Prostate gland (tissue), 2 donors: ENCODE results near the gene B4GALT1. TPM values are rescaled to one million over a fixed set of nuclear protein-coding genes. Genes with fewer than 3 reads are reported as not detected.

Source experiments
- DNase-seq: peaks from one replicate; pipeline ENCODE4 v3.0.0-alpha.2; 2019; ENCODE audit warnings: low spot score
- H3K27ac ChIP-seq, 2 donors: fragments of 200-600 bp; sonication (generic); 2 replicates each; pipeline ENCODE4 v1.5.1; 2017 to 2019
- H3K27me3 ChIP-seq: fragments of 200-600 bp; sonication (generic); replicated peaks from 2 replicates; pipeline ENCODE4 v1.5.1; 2019; ENCODE audit not compliant: insufficient read depth
- H3K36me3 ChIP-seq, 2 donors: fragments of 200-600 bp; sonication (generic); 1 replicate in 1 of 2; 2 replicates in 1 of 2; pipeline versions ENCODE4 v1.5.1 to v1.8.1; 2017 to 2019
- H3K4me1 ChIP-seq: fragments of 200-600 bp; sonication (generic); replicated peaks from 2 replicates; pipeline ENCODE4 v1.5.1; 2019
- H3K4me3 ChIP-seq, 2 donors: fragments of 200-600 bp; sonication (generic); 2 replicates each; pipeline ENCODE4 v1.5.1; 2017 to 2019
- H3K9me3 ChIP-seq: fragments of 200-600 bp; sonication (generic); 2 replicates; pipeline ENCODE4 v1.5.1; 2017
- CTCF ChIP-seq, 4 experiments: fragments of 200-600 bp in 2 of 4; fragments of 450-650 bp in 2 of 4; sonication (generic) in 2 of 4; IDR thresholded peaks; 1 replicate in 3 of 4; 2 replicates in 1 of 4; pipeline ENCODE4 v1.5.1; 2016 to 2019; ENCODE audit warnings: antibody characterized with exemption in 4 of 4, mild to moderate bottlenecking in 2 of 4, moderate library complexity in 2 of 4
- POLR2A ChIP-seq: fragments of 450-650 bp; IDR thresholded peaks from one replicate; pipeline ENCODE4 v1.6.1; 2016; ENCODE audit warnings: antibody characterized with exemption, mild to moderate bottlenecking
- POLR2AphosphoS5 ChIP-seq: sonication (generic); formaldehyde crosslinking; IDR thresholded peaks from one replicate; pipeline ENCODE4 v1.6.1; 2017; ENCODE audit warnings: antibody characterized with exemption
- WGBS: methylation state at CpG from one replicate; pipeline ENCODE4 v1.1.5; 2018; 5-methylcytosine and 5-hydroxymethylcytosine counted together
- intact Hi-C: fragments of 100-400 bp; cut with DNase I; formaldehyde crosslinking; loops from one replicate; pipeline ENCODE4 v1.14.2; 2022
- total RNA-seq, 2 donors: library from RNA; depleted of rRNA; stranded (reverse); fragments of >200 nt; gene quantifications; one replicate each; pipeline ENCODE4 v1.1.0, GENCODE V29; 2016

Gene B4GALT1
- total RNA-seq, 2 donors from 2014 or later, result 153 to 185 TPM

- Histone ChIP-seq H3K9me3 (no peaks in the 10 kb centered on the region), H3K36me3 (no peaks in the 10 kb centered on the region), H3K4me1 (peaks cover 8% of the 10 kb centered on the region), H3K4me3 (no peak overlapping the region), H3K27me3 (no peaks in the 10 kb centered on the region), H3K27ac (peak overlapping the region; percentile 53 to 59)
- 51% methylated on average over 18 of the region's 18 CpGs for WGBS
- intact Hi-C loops, result no loop called here
- TF ChIP-seq POLR2AphosphoS5 (peak; percentile 12), CTCF (IDR thresholded peaks at IDR 0.05) (no peak)
- no peak for DNase-seq
These were observed 27.5 kb downstream of the B4GALT1 start for GRCh38 chr9:33139421-33140228.

GRCh38 chr9:33138768-33139167 lies 28.4 kb downstream of the B4GALT1 start:
- H3K27me3 ChIP-seq, result no peaks in the 10 kb centered on the region
- H3K9me3 ChIP-seq, result no peaks in the 10 kb centered on the region
- WGBS, result 91% methylated on average over 7 of the region's 7 CpGs
- peaks cover 8% of the 10 kb centered on the region for H3K4me1 ChIP-seq
- H3K36me3 ChIP-seq, result no peaks in the 10 kb centered on the region
- H3K27ac ChIP-seq, result no peak overlapping the region
- intact Hi-C loops, result no loop called here
- no peak for DNase-seq
- TF ChIP-seq POLR2A, result no peak
- no peak for TF ChIP-seq CTCF (IDR thresholded peaks at IDR 0.05)
- no peak for TF ChIP-seq POLR2AphosphoS5
- H3K4me3 ChIP-seq, result no peak overlapping the region

GRCh38 chr9:33137781-33138264 lies 29.3 kb downstream of the B4GALT1 start:
- WGBS, result 88% methylated on average over 11 of the region's 11 CpGs
- Histone ChIP-seq H3K27ac (no peak overlapping the region), H3K4me1 (peaks cover 8% of the 10 kb centered on the region), H3K27me3 (no peaks in the 10 kb centered on the region), H3K9me3 (no peaks in the 10 kb centered on the region), H3K36me3 (no peaks in the 10 kb centered on the region), H3K4me3 (no peak overlapping the region)
- intact Hi-C loops, result no loop called here
- no peak for TF ChIP-seq POLR2AphosphoS5
- TF ChIP-seq POLR2A, result no peak
- TF ChIP-seq CTCF (IDR thresholded peaks at IDR 0.05), result no peak
- no peak for DNase-seq

GRCh38 chr9:33136721-33137670 lies 30.1 kb downstream of the B4GALT1 start:
- H3K9me3 ChIP-seq, result no peaks in the 10 kb centered on the region
- TF ChIP-seq CTCF (IDR thresholded peaks at IDR 0.05), result no peak
- no peak for TF ChIP-seq POLR2AphosphoS5
- TF ChIP-seq POLR2A, result no peak
- no peak overlapping the region for H3K27ac ChIP-seq
- 51% methylated on average over 10 of the region's 10 CpGs for WGBS
- DNase-seq, result no peak
- no peaks in the 10 kb centered on the region for H3K36me3 ChIP-seq
- peaks cover 8% of the 10 kb centered on the region for H3K4me1 ChIP-seq
- no peak overlapping the region for H3K4me3 ChIP-seq
- intact Hi-C loops, result no loop called here
- no peaks in the 10 kb centered on the region for H3K27me3 ChIP-seq
